Cardiac fibroblast (primary cell): ENCODE measurements around the gene GCM1.

Experiments
- DNase-seq, 2 donors: peaks; one replicate each; pipeline versions ENCODE4 v3.0.0 to v3.0.0-alpha.2; 2010; ENCODE audit warnings: low read depth in 2 of 2
- H3K4me3 ChIP-seq, 2 donors: replicated peaks in 1 of 2; 1 replicate in 1 of 2; 2 replicates in 1 of 2; pipeline ENCODE4 v1.5.1; 2011; ENCODE audit warnings: low read depth in 2 of 2, low read length in 2 of 2, mild to moderate bottlenecking in 2 of 2, moderate library complexity in 1 of 2
- TF ChIP-seq, protein P1 (sequence below): IDR thresholded peaks from one replicate; pipeline ENCODE4 v1.5.1; 2011; ENCODE audit warnings: low read depth, mild to moderate bottlenecking, low read length, inconsistent platforms

Gene GCM1

DNA sequence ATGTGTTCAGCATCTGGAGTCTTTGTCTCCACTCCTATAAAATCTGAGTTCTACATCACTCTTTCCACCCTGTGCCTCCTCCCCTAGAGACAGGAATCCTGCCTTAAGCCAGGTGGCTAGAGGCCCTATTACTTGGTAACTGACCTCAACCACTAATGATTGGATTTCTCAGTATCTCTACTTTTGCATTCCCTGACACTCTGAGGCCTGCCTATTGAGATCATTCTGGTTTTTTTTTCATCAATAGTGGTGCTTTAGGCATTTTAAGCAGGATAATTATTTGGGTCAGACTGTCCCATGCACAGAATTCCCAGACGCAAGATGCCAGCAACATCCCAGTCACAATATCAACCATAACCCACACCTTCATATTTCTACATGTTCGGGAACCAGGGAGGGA is 3.9 kb upstream of the GCM1 start:
- TF ChIP-seq, protein P1, sequence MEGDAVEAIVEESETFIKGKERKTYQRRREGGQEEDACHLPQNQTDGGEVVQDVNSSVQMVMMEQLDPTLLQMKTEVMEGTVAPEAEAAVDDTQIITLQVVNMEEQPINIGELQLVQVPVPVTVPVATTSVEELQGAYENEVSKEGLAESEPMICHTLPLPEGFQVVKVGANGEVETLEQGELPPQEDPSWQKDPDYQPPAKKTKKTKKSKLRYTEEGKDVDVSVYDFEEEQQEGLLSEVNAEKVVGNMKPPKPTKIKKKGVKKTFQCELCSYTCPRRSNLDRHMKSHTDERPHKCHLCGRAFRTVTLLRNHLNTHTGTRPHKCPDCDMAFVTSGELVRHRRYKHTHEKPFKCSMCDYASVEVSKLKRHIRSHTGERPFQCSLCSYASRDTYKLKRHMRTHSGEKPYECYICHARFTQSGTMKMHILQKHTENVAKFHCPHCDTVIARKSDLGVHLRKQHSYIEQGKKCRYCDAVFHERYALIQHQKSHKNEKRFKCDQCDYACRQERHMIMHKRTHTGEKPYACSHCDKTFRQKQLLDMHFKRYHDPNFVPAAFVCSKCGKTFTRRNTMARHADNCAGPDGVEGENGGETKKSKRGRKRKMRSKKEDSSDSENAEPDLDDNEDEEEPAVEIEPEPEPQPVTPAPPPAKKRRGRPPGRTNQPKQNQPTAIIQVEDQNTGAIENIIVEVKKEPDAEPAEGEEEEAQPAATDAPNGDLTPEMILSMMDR, result no peak
- no peak overlapping the region for H3K4me3 ChIP-seq
- DNase-seq, result no peak

DNA sequence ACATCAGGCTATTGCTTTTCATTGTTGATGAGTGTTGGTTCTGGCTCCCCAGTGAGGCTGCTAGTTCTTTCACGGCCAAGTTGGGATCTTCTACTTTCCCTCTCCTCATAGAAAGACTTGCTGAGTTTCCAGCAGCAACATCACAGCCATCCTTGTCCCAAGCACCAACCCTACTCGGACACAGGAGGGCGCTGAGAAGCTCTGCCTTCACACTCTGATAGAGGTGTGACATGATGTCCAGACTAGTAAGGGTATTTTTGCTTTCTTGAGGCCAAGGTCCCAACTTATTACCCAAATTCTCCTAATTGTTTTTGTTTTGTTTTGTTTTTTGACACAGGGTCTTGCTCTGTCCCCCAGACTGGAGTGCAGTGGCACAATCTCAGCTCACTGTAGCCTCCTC is 3.0 kb upstream of the GCM1 start:
- no peak overlapping the region for H3K4me3 ChIP-seq
- DNase-seq, result no peak
- TF ChIP-seq, protein P1, result peak; percentile 32

DNA sequence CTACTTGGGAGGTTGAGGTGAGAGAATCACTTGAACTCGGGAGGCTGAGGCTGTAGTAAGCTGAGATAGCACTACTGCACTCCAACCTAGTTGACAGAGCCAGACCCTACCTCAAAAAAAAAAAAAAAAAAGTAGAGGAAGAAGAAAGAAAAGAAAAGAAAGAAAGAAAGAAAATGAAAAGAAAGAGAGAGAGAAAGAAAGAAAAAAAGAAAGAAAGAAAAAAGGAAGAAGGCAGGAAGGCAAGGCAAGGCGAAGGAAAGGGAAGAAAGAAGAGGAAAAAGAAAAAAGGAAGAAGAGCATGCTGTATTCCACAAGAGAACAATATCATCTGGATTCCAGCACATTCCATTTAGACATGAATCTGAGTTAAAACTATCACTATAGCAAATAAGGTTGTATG is 3.8 kb downstream of the GCM1 start:
- no peak for DNase-seq
- H3K4me3 ChIP-seq, result no peak overlapping the region

DNA sequence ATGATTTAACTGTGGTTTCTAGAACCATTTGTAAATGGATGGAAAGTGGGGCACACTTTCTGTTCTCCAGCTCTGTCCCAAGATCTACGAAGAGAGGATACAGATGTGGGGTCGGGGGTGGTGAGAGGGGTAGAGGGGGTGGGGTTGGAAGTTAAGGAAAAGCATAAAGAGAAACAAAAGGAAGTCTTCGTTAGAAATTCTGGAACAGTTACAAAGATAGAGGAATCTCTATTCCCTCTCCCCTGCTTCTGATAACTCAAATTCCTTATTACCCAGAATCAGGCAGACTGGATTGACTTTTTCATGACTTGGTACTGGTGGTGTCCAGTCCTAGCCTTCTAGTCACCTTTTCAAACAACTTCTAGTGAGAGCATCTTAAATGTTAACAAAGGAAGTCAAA is 4.9 kb downstream of the GCM1 start:
- TF ChIP-seq, protein P1, result no peak
- no peak for DNase-seq
- no peak overlapping the region for H3K4me3 ChIP-seq

More for the DNA sequence above, 3.8 kb downstream of the GCM1 start:
- TF ChIP-seq, protein P1, result no peak

DNA sequence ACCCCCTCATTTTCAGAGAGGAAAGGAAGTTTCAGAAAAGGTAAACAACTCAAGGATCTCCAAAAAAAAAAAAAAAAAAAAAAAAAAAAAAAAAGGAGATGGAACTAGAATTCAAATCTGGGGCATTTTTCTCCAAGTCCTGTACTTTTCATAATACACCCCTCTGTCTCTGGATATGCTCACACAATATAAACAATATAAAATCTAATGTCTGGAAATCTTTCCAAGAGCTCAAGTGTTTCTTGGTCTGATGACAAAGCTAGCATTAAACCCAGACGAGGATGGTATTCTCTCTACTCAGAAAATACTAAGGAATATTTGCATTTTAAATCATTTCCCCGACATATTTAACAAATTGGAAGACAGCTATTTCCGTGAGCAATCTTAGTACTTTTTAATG is 5.8 kb downstream of the GCM1 start:
- H3K4me3 ChIP-seq, result no peak overlapping the region
- no peak for DNase-seq
- TF ChIP-seq, protein P1, result no peak

DNA sequence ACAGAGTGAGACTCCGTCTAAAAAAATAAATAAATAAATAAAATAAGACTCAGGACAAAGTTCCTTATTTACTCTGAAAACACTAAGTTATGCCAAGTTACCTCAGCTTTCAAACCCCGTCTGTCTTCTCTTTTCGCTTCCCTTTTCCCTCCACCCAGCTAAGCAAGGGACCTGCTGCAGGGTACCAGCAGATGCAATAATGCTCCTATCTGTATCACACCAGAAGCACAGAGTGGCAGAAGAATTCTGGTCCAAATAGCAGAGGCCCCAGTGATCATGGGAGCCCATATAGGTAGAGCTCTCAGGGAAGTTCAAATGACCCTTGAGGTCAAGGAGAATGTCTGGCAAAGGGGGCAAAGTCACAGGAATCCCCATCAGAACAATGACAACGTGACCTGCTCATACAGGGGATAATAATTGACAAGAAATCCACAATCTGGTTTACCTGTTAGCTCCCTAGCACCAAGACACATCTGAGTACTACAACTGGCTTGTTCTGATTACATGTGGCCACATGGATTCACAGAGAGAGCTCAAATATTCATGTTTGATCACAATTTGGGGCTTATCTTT is 8.7 kb downstream of the GCM1 start:
- TF ChIP-seq, protein P1, result no peak
- H3K4me3 ChIP-seq, result no peak overlapping the region
- DNase-seq, result no peak

DNA sequence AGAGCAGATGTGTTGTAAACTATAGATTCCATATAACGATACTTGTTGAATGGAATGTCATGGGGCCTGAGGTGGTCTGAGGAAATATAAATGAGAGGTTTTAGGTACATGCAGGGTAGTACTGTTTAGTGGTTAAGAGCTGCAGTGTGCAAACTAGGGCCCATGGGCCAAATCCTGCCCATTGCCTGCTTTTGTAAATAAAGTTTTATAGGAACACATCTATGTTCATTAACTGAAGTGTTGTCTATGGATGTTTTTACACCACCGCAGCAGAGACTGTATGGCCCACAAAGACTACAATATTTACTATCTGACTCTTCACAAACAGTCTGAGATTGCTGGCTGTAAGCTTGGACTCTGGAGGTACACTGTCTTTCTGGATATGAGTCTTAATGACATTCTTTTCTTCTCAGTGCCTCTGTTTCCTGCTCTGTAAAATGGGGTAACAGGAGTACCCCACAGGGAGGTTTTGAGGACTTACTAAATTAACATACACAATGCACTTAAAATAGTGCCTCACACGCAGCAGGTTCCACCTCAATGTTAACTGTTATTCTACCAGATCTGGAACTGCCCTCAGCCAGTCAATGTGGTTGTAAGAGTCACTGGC is 12.5 kb downstream of the GCM1 start:
- TF ChIP-seq, protein P1, result no peak
- H3K4me3 ChIP-seq, result no peak overlapping the region
- no peak for DNase-seq
